GM12865 (cell line): Measurements from ENCODE around the gene EPHX1.
"Not testable (repeated sequence)": the region's sequence is repeated elsewhere in the genome, so short reads cannot be mapped to it uniquely, and the experiment has no call there.

Experiments
- DNase-seq: peaks from one replicate; pipeline ENCODE4 v3.0.0; 2010; ENCODE audit warnings: low read depth
- H3K4me3 ChIP-seq: 2 replicates; pipeline ENCODE4 v1.5.1; 2011; ENCODE audit warnings: mild to moderate bottlenecking, low read depth, low read length, control low read depth
- TF ChIP-seq, protein P1 (sequence below): IDR thresholded peaks from 2 replicates; pipeline ENCODE4 v1.5.1; 2011; ENCODE audit warnings: low read length, control low read depth, low read depth, inconsistent platforms; ENCODE audit not compliant: insufficient read depth; ENCODE audit errors: missing control alignments

Gene EPHX1

DNA sequence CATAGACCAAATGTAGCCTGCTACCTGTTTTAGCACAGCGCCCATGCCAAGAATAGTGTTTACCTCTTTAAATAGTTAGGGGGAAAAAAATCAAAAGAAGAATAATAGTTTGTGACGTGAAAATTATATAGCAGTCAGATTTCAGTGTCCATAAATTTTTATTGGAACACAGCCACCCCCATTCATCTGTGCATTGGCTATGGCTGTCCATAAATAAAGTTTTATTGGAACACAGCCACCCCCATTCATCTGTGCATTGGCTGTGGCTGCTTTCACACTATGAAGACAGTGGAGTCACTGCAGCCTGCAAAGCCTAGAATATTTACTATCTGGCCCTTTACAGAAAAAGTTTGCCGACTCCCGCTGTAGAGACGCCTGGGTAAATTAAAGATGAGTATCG is 20.9 kb downstream of the EPHX1 start:
- TF ChIP-seq, protein P1, sequence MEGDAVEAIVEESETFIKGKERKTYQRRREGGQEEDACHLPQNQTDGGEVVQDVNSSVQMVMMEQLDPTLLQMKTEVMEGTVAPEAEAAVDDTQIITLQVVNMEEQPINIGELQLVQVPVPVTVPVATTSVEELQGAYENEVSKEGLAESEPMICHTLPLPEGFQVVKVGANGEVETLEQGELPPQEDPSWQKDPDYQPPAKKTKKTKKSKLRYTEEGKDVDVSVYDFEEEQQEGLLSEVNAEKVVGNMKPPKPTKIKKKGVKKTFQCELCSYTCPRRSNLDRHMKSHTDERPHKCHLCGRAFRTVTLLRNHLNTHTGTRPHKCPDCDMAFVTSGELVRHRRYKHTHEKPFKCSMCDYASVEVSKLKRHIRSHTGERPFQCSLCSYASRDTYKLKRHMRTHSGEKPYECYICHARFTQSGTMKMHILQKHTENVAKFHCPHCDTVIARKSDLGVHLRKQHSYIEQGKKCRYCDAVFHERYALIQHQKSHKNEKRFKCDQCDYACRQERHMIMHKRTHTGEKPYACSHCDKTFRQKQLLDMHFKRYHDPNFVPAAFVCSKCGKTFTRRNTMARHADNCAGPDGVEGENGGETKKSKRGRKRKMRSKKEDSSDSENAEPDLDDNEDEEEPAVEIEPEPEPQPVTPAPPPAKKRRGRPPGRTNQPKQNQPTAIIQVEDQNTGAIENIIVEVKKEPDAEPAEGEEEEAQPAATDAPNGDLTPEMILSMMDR = no peak
- no peak for DNase-seq

DNA sequence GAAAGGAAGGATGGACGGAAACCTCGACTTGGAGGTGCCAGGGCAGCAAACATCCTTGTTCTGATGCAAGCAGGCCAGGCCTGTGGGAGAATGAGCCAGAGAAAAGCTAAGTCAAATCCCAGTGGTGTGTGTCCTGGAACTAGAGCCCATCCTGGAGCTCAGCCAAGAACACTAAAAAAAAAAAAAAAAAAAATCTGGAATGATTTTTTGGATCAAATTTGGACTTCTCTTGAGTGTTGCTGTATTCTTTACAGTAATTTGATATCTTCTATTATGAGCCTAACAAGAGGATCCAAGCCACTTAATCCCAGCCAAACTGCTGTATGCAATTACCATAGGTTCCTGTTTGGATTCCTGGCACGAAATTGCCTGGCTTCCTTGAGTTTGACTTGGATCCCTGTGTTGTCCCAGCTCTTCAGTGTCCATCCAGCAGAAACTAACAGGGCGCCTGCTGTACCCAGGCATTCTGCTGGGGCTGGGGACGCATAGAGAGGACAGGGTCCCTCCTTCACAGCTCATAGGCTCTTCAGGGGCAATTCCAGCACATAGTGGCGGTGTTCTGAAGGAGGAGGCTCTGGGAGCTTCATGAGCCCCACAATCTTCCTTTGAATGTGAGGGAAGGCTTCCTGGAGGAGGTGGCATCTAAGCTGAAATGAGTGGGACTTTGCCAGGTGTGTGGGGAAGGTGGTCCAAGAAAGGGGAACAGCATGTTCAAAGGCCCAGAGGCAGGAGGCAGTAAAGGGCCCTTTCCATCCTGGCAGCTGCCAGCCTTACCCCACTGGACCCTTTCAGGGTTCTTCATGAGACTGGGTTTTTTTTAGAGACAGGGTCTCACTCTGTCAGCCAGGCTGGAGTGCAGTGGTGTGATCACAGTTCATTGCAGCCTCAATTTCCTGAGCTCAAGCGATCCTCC is 24.7 kb downstream of the EPHX1 start:
- TF ChIP-seq, protein P1 = no peak
- DNase-seq = no peak
- H3K4me3 ChIP-seq = no peak overlapping the region

More for the DNA sequence above, 20.9 kb downstream of the EPHX1 start:
- H3K4me3 ChIP-seq = no peak overlapping the region

DNA sequence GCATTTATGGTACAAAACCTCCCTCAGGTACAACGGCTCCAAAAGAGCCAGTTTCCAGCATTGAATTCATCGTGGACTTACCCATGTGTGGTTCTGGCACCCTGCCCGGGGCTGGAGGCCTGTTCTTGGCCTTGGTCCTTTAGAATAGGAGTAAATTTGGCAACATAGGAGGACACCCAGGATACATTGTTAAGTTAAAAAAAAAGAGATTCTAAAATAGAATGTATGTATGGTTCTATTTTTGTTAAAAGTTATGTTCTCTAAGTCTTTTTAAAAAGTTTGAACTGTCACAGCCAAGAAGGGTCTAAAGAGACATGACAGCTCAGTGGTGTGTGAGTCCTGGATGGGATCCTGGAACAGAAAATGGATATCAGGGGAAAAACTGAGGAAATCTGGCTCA is 25.9 kb downstream of the EPHX1 start:
- no peak for DNase-seq
- TF ChIP-seq, protein P1 = no peak
- H3K4me3 ChIP-seq = no peak overlapping the region

DNA sequence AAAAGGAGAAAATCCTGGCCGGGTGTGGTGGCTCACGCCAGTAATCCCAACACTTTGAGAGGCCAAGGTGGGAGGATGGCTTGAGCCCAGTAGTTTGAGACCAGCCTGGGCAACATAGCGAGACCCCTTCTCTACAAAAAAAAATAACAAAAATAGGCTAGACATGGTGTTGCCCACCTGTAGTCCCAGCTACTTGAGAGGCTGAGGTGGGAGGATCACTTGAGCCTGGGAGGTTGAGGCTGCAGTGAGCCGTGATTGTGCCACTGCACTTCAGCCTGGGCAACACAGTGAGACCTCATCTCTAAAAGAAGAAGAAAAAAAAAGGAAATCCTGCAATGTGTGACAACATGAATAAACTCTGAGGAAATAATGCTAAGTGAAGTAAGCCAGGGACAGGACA is 26.4 kb downstream of the EPHX1 start:
- DNase-seq, H3K4me3 ChIP-seq: not testable (repeated sequence)

DNA sequence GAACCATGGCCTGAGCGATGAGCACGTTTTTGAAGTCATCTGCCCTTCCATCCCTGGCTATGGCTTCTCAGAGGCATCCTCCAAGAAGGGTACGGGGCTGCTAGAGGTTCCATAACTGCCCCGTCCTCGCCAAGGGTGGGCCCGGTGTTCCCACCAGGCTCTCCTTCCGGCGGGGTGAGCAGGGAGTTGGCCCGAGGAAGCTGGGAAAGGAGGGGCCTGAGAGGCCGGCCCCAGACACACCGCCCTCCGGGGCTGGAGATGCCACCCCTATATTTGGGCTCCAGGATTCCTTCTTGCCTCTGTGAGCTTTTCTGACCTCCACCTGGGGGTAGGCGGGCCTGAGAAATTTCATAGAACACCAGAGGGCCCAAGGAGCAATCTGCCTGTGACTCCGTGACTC is 28.9 kb downstream of the EPHX1 start:
- TF ChIP-seq, protein P1 = no peak
- DNase-seq = no peak
- no peak overlapping the region for H3K4me3 ChIP-seq

DNA sequence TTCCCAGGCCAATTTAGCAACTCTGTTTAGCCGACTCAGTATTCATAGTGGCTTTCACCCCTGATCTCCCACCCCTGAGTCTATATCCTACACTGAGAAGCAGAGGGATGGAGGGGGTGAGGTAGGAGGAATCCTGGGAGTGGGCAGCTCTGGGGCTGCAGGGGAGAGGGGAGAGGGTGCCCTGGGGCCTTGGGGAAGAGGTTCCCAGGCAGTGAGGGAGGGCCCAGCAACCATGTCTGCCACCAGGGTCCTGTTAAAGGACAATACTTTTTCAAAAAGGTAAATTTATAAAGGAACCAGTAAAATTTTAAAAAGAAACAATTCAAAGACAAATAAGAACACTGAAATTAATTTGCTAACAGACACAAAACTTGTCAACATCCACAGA is 30.3 kb downstream of the EPHX1 start:
- H3K4me3 ChIP-seq = no peak overlapping the region
- no peak for DNase-seq
- TF ChIP-seq, protein P1 = no peak

DNA sequence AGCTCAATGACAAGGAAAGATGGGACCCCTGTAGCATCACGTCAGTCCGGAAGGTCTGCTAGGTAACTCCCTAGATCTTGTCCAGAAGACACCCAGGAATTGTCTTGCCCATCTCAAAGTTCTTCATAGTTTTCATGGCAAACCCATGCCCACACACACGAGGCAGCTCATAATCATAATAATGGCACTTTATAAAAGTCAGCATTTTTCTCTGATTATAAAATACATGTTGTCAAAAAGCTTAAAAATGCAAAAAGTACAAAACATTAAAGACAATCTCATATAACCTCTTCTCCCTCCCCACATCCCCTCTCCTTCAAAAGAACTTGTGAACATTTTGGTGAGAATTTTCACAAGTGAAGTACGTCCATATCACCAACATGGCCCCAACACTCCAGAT is 30.8 kb downstream of the EPHX1 start:
- TF ChIP-seq, protein P1 = no peak
- no peak overlapping the region for H3K4me3 ChIP-seq
- no peak for DNase-seq
